Smooth muscle cell (in vitro differentiated cells): ENCODE measurements around the gene TMEM134. TPM values are rescaled to one million over a fixed set of nuclear protein-coding genes. Genes with fewer than 3 reads are reported as not detected.

Experiments used
- DNase-seq: peaks from one replicate; lab custom pipeline; 2025; ENCODE audit not compliant: unreplicated experiment; lab: John Stamatoyannopoulos, UW
- H2AFZ ChIP-seq: fragments of 200-600 bp; sonication (generic); 2 replicates; pipeline ENCODE4 v1.6.0; 2016; ENCODE audit warnings: antibody characterized with exemption, low read depth, mild to moderate bottlenecking
- H3F3A ChIP-seq: fragments of 200-600 bp; sonication (generic); 2 replicates; pipeline ENCODE4 v1.6.0; 2017; ENCODE audit warnings: antibody characterized with exemption, low read depth
- H3K27ac ChIP-seq: fragments of 200-600 bp; sonication (generic); 2 replicates; pipeline ENCODE4 v1.5.1; 2016; ENCODE audit warnings: low read depth, mild to moderate bottlenecking
- H3K27me3 ChIP-seq: fragments of 200-600 bp; sonication (generic); 2 replicates; pipeline ENCODE4 v1.6.1; 2016; ENCODE audit warnings: low read depth, mild to moderate bottlenecking
- H3K36me3 ChIP-seq: fragments of 200-600 bp; sonication (generic); 2 replicates; pipeline ENCODE4 v1.5.1; 2016; ENCODE audit warnings: low read depth
- H3K4me1 ChIP-seq: fragments of 200-600 bp; sonication (generic); 2 replicates; pipeline ENCODE4 v1.5.1; 2016; ENCODE audit warnings: low read depth
- H3K4me2 ChIP-seq: fragments of 200-600 bp; sonication (generic); 2 replicates; pipeline ENCODE4 v1.6.0; 2016; ENCODE audit warnings: mild to moderate bottlenecking
- H3K4me3 ChIP-seq: fragments of 200-600 bp; sonication (generic); 2 replicates; pipeline ENCODE4 v1.5.1; 2016; ENCODE audit warnings: mild to moderate bottlenecking
- H3K79me2 ChIP-seq: fragments of 200-600 bp; sonication (generic); 2 replicates; pipeline ENCODE4 v1.6.0; 2016; ENCODE audit warnings: low read depth, mild to moderate bottlenecking
- H3K9ac ChIP-seq: fragments of 200-600 bp; sonication (generic); 2 replicates; pipeline ENCODE4 v1.6.0; 2016; ENCODE audit warnings: low read depth
- H3K9me3 ChIP-seq: fragments of 200-600 bp; sonication (generic); replicated peaks from 2 replicates; pipeline ENCODE4 v1.5.1; 2016; ENCODE audit warnings: low read depth
- H4K20me1 ChIP-seq: fragments of 200-600 bp; sonication (generic); 2 replicates; pipeline ENCODE4 v1.6.0; 2016; ENCODE audit warnings: low read depth
- CTCF ChIP-seq: fragments of 200-600 bp; sonication (generic); IDR thresholded peaks from 2 replicates; pipeline ENCODE4 v1.5.1; 2017; ENCODE audit warnings: borderline replicate concordance, mild to moderate bottlenecking, antibody characterized with exemption; ENCODE audit not compliant: insufficient read depth, poor library complexity, severe bottlenecking
- WGBS: methylation state at CpG from one replicate; pipeline ENCODE4 v1.1.7; 2016; ENCODE audit warnings: low lambda C conversion rate; 5-methylcytosine and 5-hydroxymethylcytosine counted together
- polyA plus RNA-seq: library from polyadenylated mRNA; unstranded; fragments of >200 nt; fragmentation: Nextera tagmentation; extraction: Ambion mirVana; gene quantifications from 2 replicates; pipeline ENCODE4 v1.2.1, GENCODE V29; 2016
- total RNA-seq: library from RNA; depleted of rRNA; stranded (reverse); fragments of >200 nt; gene quantifications from 2 replicates; pipeline ENCODE4 v1.2.3, GENCODE V29; 2014

The TMEM134 gene
- total and polyA plus RNA-seq, 2 experiments from 2014 or later = 114 to 135 TPM

DNA sequence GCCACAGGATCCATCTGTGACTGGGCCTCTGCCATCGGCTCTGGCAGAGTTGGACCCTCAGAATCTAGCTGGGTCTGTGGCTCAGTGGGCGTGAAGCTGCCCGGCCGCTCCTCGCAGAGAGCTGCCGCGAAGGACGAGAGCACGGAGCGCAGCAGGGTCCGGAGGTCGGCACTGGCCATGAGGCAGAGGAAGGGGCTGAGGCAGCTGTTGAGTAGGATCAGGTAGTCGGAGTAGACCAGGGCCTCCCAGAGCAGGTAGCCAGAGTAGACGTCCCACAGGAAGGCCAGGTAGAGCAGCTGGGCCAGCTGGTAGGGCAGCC, 17.4 kb downstream of the TMEM134 start:
- H3K27ac ChIP-seq = no peak overlapping the region
- DNase-seq = no peak
- no peak overlapping the region for H3K9ac ChIP-seq
- H3K9me3 ChIP-seq = no peaks in the 10 kb centered on the region
- H3K4me1 ChIP-seq = no peaks in the 10 kb centered on the region
- no peaks in the 10 kb centered on the region for H3F3A ChIP-seq
- no peaks in the 10 kb centered on the region for H4K20me1 ChIP-seq
- no peak for TF ChIP-seq CTCF
- H3K27me3 ChIP-seq = no peaks in the 10 kb centered on the region
- no peak overlapping the region for H3K4me3 ChIP-seq
- 96% methylated on average over 14 of the region's 14 CpGs for WGBS
- H2AFZ ChIP-seq = no peak overlapping the region
- H3K79me2 ChIP-seq = no peaks in the 10 kb centered on the region
- H3K4me2 ChIP-seq = no peak overlapping the region
- H3K36me3 ChIP-seq = no peaks in the 10 kb centered on the region

GRCh38 chr11:67450796-67451657, 18.0 kb downstream of the TMEM134 start:
- Histone ChIP-seq H3K4me3 (no peak overlapping the region), H3K36me3 (no peaks in the 10 kb centered on the region), H3K9me3 (no peaks in the 10 kb centered on the region), H3K4me1 (no peaks in the 10 kb centered on the region), H3K27ac (no peak overlapping the region), H3K9ac (no peak overlapping the region), H2AFZ (no peak overlapping the region), H3K79me2 (no peaks in the 10 kb centered on the region), H3K27me3 (no peaks in the 10 kb centered on the region), H3K4me2 (no peak overlapping the region), H3F3A (no peaks in the 10 kb centered on the region), H4K20me1 (no peaks in the 10 kb centered on the region)
- DNase-seq = no peak
- WGBS = 93% methylated on average over 23 of the region's 25 CpGs
- no peak for TF ChIP-seq CTCF

GRCh38 chr11:67449116-67449844, 19.8 kb downstream of the TMEM134 start:
- H3K36me3 ChIP-seq = no peaks in the 10 kb centered on the region
- no peaks in the 10 kb centered on the region for H3K27me3 ChIP-seq
- no peaks in the 10 kb centered on the region for H3F3A ChIP-seq
- no peak overlapping the region for H2AFZ ChIP-seq
- no peaks in the 10 kb centered on the region for H4K20me1 ChIP-seq
- 90% methylated on average over 9 of the region's 9 CpGs for WGBS
- TF ChIP-seq CTCF = no peak
- H3K9ac ChIP-seq = no peak overlapping the region
- no peaks in the 10 kb centered on the region for H3K4me1 ChIP-seq
- no peaks in the 10 kb centered on the region for H3K79me2 ChIP-seq
- no peak overlapping the region for H3K27ac ChIP-seq
- no peaks in the 10 kb centered on the region for H3K9me3 ChIP-seq
- DNase-seq = no peak
- no peak overlapping the region for H3K4me3 ChIP-seq
- no peak overlapping the region for H3K4me2 ChIP-seq
